K562 (cell line): ENCODE measurements around the gene TRAF7. TPM values are rescaled to one million over a fixed set of nuclear protein-coding genes. Genes with fewer than 3 reads are reported as not detected.

Source experiments
- DMBX1 ChIP-seq: fragments of 250-450 bp; sonication (Bioruptor Pico); IDR thresholded peaks from 2 replicates; pipeline ENCODE4 v1.8.0; 2022; ENCODE audit warnings: inconsistent platforms, mild to moderate bottlenecking, moderate library complexity, borderline replicate concordance
- EZH2 ChIP-seq: IDR thresholded peaks from 2 replicates; pipeline ENCODE4 v1.6.1; 2012; ENCODE audit warnings: low read depth, mild to moderate bottlenecking, inconsistent platforms, low read length, borderline replicate concordance
- GABPB2 ChIP-seq: fragments of 250-450 bp; sonication (Bioruptor Pico); conservative IDR thresholded peaks from 2 replicates; pipeline ENCODE4 v1.5.1; 2021; ENCODE audit warnings: mild to moderate bottlenecking
- HOXB6 ChIP-seq: fragments of 250-450 bp; sonication (Bioruptor Pico); IDR thresholded peaks from 2 replicates; pipeline ENCODE4 v1.5.1; 2022; ENCODE audit warnings: mild to moderate bottlenecking, borderline replicate concordance
- IFI16 ChIP-seq: fragments of 250-450 bp; sonication (Bioruptor Pico); IDR thresholded peaks from 2 replicates; pipeline ENCODE4 v2.1.2; 2022; ENCODE audit warnings: mild to moderate bottlenecking, inconsistent platforms
- KLF10 ChIP-seq: fragments of 250-450 bp; sonication (Bioruptor Pico); IDR thresholded peaks from 2 replicates; pipeline ENCODE4 v1.6.1; 2021; ENCODE audit warnings: matching md5 sums
- MYBL2 ChIP-seq, 2 experiments: fragments of 450-650 bp in 1 of 2; sonication (generic) in 1 of 2; formaldehyde crosslinking in 1 of 2; IDR thresholded peaks; 2 replicates each; pipeline versions ENCODE4 v1.6.1 to v1.8.1; 2017 to 2022; ENCODE audit warnings: borderline replicate concordance in 1 of 2, inconsistent platforms in 1 of 2, low read depth in 1 of 2, mild to moderate bottlenecking in 1 of 2, missing genetic modification reagents in 1 of 2, moderate library complexity in 1 of 2
- MYC ChIP-seq, 2 experiments: fragments of 250-450 bp in 1 of 2; sonication (Bioruptor Pico) in 1 of 2; IDR thresholded peaks; 2 replicates each; pipeline versions ENCODE4 v1.5.1 to v1.6.1; 2012 to 2021; ENCODE audit warnings: low read depth in 2 of 2, borderline replicate concordance in 1 of 2, improper control_type of control experiment in 1 of 2, low read length in 1 of 2, mild to moderate bottlenecking in 1 of 2, moderate library complexity in 1 of 2
- NRF1 ChIP-seq, 2 experiments: fragments of 450-650 bp; IDR thresholded peaks in 1 of 2; conservative IDR thresholded peaks in 1 of 2; 2 replicates each; pipeline ENCODE4 v1.6.1; 2014; ENCODE audit warnings: mild to moderate bottlenecking in 2 of 2
- SP1 ChIP-seq: sonication (generic); formaldehyde crosslinking; IDR thresholded peaks from 2 replicates; pipeline ENCODE4 v1.8.1; 2022; ENCODE audit warnings: mild to moderate bottlenecking, missing genetic modification reagents
- SRF ChIP-seq, 2 experiments: fragments of 250-450, 450-650 bp in 1 of 2; sonication (Bioruptor Pico) in 1 of 2; sonication (generic) in 1 of 2; formaldehyde crosslinking; IDR thresholded peaks; 2 replicates each; pipeline versions ENCODE4 v1.5.0 to v1.5.1; 2020 to 2022; ENCODE audit warnings: mild to moderate bottlenecking in 1 of 2, missing genetic modification reagents in 1 of 2
- TFAM ChIP-seq: fragments of 250-450 bp; sonication (Bioruptor Pico); conservative IDR thresholded peaks from 2 replicates; pipeline ENCODE4 v1.5.0; 2021; ENCODE audit warnings: mild to moderate bottlenecking, moderate library complexity
- XRCC3 ChIP-seq: fragments of 450-650 bp; IDR thresholded peaks from 2 replicates; pipeline ENCODE4 v1.6.1; 2017; ENCODE audit warnings: mild to moderate bottlenecking, moderate library complexity
- ZNF184 ChIP-seq: sonication (generic); formaldehyde crosslinking; IDR thresholded peaks from 2 replicates; pipeline ENCODE4 v1.5.0; 2020; ENCODE audit warnings: missing genetic modification reagents
- ZNF239 ChIP-seq: fragments of 250-450 bp; sonication (Bioruptor Pico); IDR thresholded peaks from 2 replicates; pipeline ENCODE4 v1.4.0; 2020; ENCODE audit warnings: mild to moderate bottlenecking
- ZNF311 ChIP-seq: fragments of 250-450 bp; sonication (Bioruptor Pico); IDR thresholded peaks from 2 replicates; pipeline ENCODE4 v1.4.0; 2020; ENCODE audit warnings: mild to moderate bottlenecking, moderate library complexity
- polyA plus RNA-seq, 8 experiments: library from polyadenylated mRNA; depleted of rRNA in 4 of 8; stranded (reverse) in 5 of 8; unstranded in 3 of 8; fragments of >200 nt; fragmentation: Nextera tagmentation in 2 of 8; fragmentation: Illumina TruSeq in 1 of 8; extraction: Ambion mirVana in 2 of 8; extraction: Trizol in 1 of 8; gene quantifications; 2 replicates each; pipeline versions ENCODE4 v1.2.1 to v1.2.3, GENCODE V29; 2011 to 2014; ENCODE audit warnings: inconsistent platforms in 1 of 8, missing spikeins in 1 of 8
- total RNA-seq, 7 experiments: library from RNA; depleted of rRNA in 6 of 7; stranded (reverse); fragments of >200 nt in 6 of 7; fragmentation: Illumina TruSeq in 2 of 7; extraction: Trizol in 2 of 7; gene quantifications; 2 replicates each; pipeline versions ENCODE4 v1.2.1 to v1.2.3, GENCODE V29; 2011 to 2021; ENCODE audit warnings: low replicate concordance in 1 of 7
- TF ChIP-seq, protein P1 (sequence below): fragments of 250-450 bp; sonication (Bioruptor Pico); IDR thresholded peaks from 2 replicates; pipeline ENCODE4 v1.9.0; 2021; ENCODE audit warnings: mild to moderate bottlenecking, inconsistent platforms
- TF ChIP-seq, protein P2 (sequence below): fragments of 200-800 bp; sonication (Bioruptor generic); IDR thresholded peaks from 2 replicates; pipeline ENCODE4 v1.6.1; 2017; ENCODE audit warnings: missing genetic modification characterization, missing compliant biosample characterization
- TF ChIP-seq, protein P3 (sequence below): sonication (generic); formaldehyde crosslinking; IDR thresholded peaks from 2 replicates; pipeline ENCODE4 v1.8.1; 2023; ENCODE audit warnings: mild to moderate bottlenecking, missing genetic modification reagents, moderate library complexity

Gene TRAF7
- total and polyA plus RNA-seq, 9 of the 15 experiments (the other 6 are each of a cell fraction or from before 2014, with no cell fraction given): 1.1 to 113 (median 41.6) TPM

DNA sequence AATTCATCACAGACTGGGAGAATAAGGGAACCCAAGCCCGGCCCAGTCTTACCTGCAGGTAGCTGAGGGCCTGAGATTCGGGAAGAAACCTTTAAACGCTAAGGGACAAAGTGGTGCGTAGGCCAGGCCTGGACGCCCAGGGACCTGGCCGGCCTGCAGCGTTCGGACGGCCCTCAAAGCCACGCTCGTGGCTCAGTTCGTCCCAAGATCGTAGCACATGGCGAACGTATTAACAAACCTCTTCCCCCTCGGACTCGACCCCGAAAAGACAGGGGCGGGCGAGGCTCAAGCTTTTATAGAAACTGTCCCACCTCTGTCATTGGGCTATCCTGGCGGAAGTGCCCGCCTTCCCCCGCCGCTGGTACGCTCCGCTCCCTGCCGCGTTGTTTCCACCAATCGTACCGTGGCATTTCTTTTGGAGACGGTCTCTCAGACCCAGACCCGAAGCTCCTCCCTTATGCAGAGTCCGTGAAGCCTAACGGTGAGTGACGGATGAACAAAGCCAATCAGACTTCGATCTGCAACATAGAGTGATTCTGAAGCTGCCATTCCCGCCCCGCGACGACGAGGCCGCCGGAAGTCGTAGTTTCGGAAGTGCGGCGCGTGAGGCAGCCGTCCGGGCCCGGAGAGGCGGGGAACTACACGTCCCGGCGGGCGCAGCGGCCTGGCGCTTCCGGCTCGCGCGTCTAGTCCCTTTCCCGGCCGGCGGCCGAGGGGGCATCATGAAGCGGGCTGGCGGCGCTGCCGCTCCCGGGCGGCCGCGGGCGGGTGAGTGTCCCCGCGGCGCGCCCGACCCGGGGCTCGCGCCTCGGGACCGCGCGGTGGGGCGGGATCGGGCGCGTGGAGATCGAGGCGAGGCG is at the start of gene TRAF7 (continued):
- TF ChIP-seq, protein P1, sequence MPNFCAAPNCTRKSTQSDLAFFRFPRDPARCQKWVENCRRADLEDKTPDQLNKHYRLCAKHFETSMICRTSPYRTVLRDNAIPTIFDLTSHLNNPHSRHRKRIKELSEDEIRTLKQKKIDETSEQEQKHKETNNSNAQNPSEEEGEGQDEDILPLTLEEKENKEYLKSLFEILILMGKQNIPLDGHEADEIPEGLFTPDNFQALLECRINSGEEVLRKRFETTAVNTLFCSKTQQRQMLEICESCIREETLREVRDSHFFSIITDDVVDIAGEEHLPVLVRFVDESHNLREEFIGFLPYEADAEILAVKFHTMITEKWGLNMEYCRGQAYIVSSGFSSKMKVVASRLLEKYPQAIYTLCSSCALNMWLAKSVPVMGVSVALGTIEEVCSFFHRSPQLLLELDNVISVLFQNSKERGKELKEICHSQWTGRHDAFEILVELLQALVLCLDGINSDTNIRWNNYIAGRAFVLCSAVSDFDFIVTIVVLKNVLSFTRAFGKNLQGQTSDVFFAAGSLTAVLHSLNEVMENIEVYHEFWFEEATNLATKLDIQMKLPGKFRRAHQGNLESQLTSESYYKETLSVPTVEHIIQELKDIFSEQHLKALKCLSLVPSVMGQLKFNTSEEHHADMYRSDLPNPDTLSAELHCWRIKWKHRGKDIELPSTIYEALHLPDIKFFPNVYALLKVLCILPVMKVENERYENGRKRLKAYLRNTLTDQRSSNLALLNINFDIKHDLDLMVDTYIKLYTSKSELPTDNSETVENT (CRISPR knock-in tag): peak; percentile 97
- TF ChIP-seq DMBX1 (CRISPR knock-in tag) (peak; percentile 62; the same call in 1 of the 2 replicates), MYC (IDR thresholded peaks at IDR 0.05; ENCODE audit: low read depth, low read length) (peak; percentile 98), MYC (CRISPR knock-in tag; IDR thresholded peaks at IDR 0.05; ENCODE audit: borderline replicate concordance, low read depth) (peak; percentile 97; the same call in 1 of the 2 replicates), IFI16 (CRISPR knock-in tag) (no peak), NRF1 (conservative IDR thresholded peaks at IDR 0.05 in 1 of 2, IDR thresholded peaks at IDR 0.05 in 1 of 2) (peak; percentile 72 to 78), ZNF311 (CRISPR knock-in tag) (no peak), HOXB6 (CRISPR knock-in tag) (peak; percentile 85), KLF10 (CRISPR knock-in tag) (no peak), ZNF239 (CRISPR knock-in tag) (peak; percentile 24; the same call in 1 of the 2 replicates), XRCC3 (no peak), EZH2 (no peak), SRF (CRISPR knock-in tag; IDR thresholded peaks at IDR 0.05) (peak in 1 of 2 experiments; percentile 88; a peak in 2 of 4 replicates), TFAM (CRISPR knock-in tag) (no peak), ZNF184 (CRISPR knock-in tag) (no peak), MYBL2 (IDR thresholded peaks at IDR 0.05; ENCODE audit: low read depth) (no peak), MYBL2 (CRISPR knock-in tag; IDR thresholded peaks at IDR 0.05; ENCODE audit: borderline replicate concordance) (no peak), SP1 (CRISPR knock-in tag) (peak; percentile 94), GABPB2 (CRISPR knock-in tag) (peak; percentile 86; the same call in 1 of the 2 replicates)
- TF ChIP-seq, protein P2, sequence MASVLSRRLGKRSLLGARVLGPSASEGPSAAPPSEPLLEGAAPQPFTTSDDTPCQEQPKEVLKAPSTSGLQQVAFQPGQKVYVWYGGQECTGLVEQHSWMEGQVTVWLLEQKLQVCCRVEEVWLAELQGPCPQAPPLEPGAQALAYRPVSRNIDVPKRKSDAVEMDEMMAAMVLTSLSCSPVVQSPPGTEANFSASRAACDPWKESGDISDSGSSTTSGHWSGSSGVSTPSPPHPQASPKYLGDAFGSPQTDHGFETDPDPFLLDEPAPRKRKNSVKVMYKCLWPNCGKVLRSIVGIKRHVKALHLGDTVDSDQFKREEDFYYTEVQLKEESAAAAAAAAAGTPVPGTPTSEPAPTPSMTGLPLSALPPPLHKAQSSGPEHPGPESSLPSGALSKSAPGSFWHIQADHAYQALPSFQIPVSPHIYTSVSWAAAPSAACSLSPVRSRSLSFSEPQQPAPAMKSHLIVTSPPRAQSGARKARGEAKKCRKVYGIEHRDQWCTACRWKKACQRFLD (CRISPR knock-in tag): peak; percentile 83
- TF ChIP-seq, protein P3, sequence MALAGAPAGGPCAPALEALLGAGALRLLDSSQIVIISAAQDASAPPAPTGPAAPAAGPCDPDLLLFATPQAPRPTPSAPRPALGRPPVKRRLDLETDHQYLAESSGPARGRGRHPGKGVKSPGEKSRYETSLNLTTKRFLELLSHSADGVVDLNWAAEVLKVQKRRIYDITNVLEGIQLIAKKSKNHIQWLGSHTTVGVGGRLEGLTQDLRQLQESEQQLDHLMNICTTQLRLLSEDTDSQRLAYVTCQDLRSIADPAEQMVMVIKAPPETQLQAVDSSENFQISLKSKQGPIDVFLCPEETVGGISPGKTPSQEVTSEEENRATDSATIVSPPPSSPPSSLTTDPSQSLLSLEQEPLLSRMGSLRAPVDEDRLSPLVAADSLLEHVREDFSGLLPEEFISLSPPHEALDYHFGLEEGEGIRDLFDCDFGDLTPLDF (CRISPR knock-in tag): peak; percentile 36; the same call in 1 of the 2 replicates
